Measurements from ENCODE around the gene TANC1. TPM values are rescaled to one million over a fixed set of nuclear protein-coding genes. Genes with fewer than 3 reads are reported as not detected.

Gene TANC1
- total RNA-seq, 2 experiments from 2014 or later = 0.70 to 0.92 TPM

GRCh38 chr2:159256159-159256558, 287.7 kb downstream of the TANC1 start:
- no peak overlapping the region for H3K4me3 Mint-ChIP-seq
- DNase-seq = no peak
- peaks cover 7% of the 10 kb centered on the region for H3K36me3 Mint-ChIP-seq (ENCODE audit: low read depth)
- no peaks in the 10 kb centered on the region for H3K27me3 Mint-ChIP-seq
- POLR2A ChIA-PET = no interaction called here
- CTCF ChIA-PET = no interaction called here
- H3K4me1 Mint-ChIP-seq (ENCODE audit: low read depth) = no peaks in the 10 kb centered on the region
- intact Hi-C loops (cut with micrococcal nuclease) = no loop called here
- TF ChIP-seq CTCF (IDR thresholded peaks at IDR 0.05) = no peak
- no peak overlapping the region for H3K27ac Mint-ChIP-seq
- H3K9me3 Mint-ChIP-seq = no peaks in the 10 kb centered on the region
- no peak for ATAC-seq

GRCh38 chr2:159262226-159262625, 293.8 kb downstream of the TANC1 start:
- Mint-ChIP-seq H3K4me1 (ENCODE audit: low read depth) (no peaks in the 10 kb centered on the region), H3K4me3 (no peak overlapping the region), H3K36me3 (ENCODE audit: low read depth) (peaks cover 13% of the 10 kb centered on the region), H3K27ac (no peak overlapping the region), H3K9me3 (no peaks in the 10 kb centered on the region), H3K27me3 (no peaks in the 10 kb centered on the region)
- intact Hi-C loops (cut with micrococcal nuclease) = no loop called here
- POLR2A ChIA-PET = no interaction called here
- no peak for ATAC-seq
- no peak for DNase-seq
- CTCF ChIA-PET = no interaction called here
- TF ChIP-seq CTCF (IDR thresholded peaks at IDR 0.05) = no peak

GRCh38 chr2:159262904-159263303, 294.5 kb downstream of the TANC1 start:
- intact Hi-C loops (cut with micrococcal nuclease) = no loop called here
- H3K36me3 Mint-ChIP-seq (ENCODE audit: low read depth) = peaks cover 15% of the 10 kb centered on the region
- H3K4me3 Mint-ChIP-seq = no peak overlapping the region

GRCh38 chr2:159265171-159265576, 296.7 kb downstream of the TANC1 start:
- no peak for ATAC-seq
- H3K27ac Mint-ChIP-seq = no peak overlapping the region
- intact Hi-C loops (cut with micrococcal nuclease) = no loop called here
- no peaks in the 10 kb centered on the region for H3K27me3 Mint-ChIP-seq
- no peaks in the 10 kb centered on the region for H3K4me1 Mint-ChIP-seq (ENCODE audit: low read depth)
- DNase-seq = no peak
- POLR2A ChIA-PET = no interaction called here
- no peak for TF ChIP-seq CTCF (IDR thresholded peaks at IDR 0.05)
- H3K36me3 Mint-ChIP-seq (ENCODE audit: low read depth) = peaks cover 15% of the 10 kb centered on the region
- CTCF ChIA-PET = interaction anchor here (0.6 kb wide), 1 partner anchor 19 kb away, joined by 3 read pairs; no protein-coding TSS in a partner anchor
- no peaks in the 10 kb centered on the region for H3K9me3 Mint-ChIP-seq
- no peak overlapping the region for H3K4me3 Mint-ChIP-seq

More at GRCh38 chr2:159262904-159263303, 294.5 kb downstream of the TANC1 start:
- no peaks in the 10 kb centered on the region for H3K9me3 Mint-ChIP-seq
- POLR2A ChIA-PET = no interaction called here
- no peaks in the 10 kb centered on the region for H3K27me3 Mint-ChIP-seq
- DNase-seq (no peak), ATAC-seq (no peak)
- H3K27ac Mint-ChIP-seq = no peak overlapping the region
- no peak for TF ChIP-seq CTCF (IDR thresholded peaks at IDR 0.05)
- CTCF ChIA-PET = no interaction called here
- H3K4me1 Mint-ChIP-seq (ENCODE audit: low read depth) = no peaks in the 10 kb centered on the region

- ChIA-PET CTCF (interaction anchor here (1.2 kb wide), 1 partner anchor 13 kb away, joined by 3 read pairs; no protein-coding TSS in a partner anchor), POLR2A (interaction anchor here (0.7 kb wide), 1 partner anchor 201 kb away, joined by 3 read pairs; no protein-coding TSS in a partner anchor)
- Mint-ChIP-seq H3K27ac (no peak overlapping the region), H3K27me3 (no peaks in the 10 kb centered on the region), H3K36me3 (ENCODE audit: low read depth) (peaks cover 27% of the 10 kb centered on the region), H3K4me1 (ENCODE audit: low read depth) (no peaks in the 10 kb centered on the region), H3K4me3 (no peak overlapping the region), H3K9me3 (no peaks in the 10 kb centered on the region)
- no peak for ATAC-seq
- TF ChIP-seq CTCF (IDR thresholded peaks at IDR 0.05) = no peak
- intact Hi-C loops (cut with micrococcal nuclease) = no loop called here
- DNase-seq = no peak
These were observed 298.1 kb downstream of the TANC1 start for GRCh38 chr2:159266554-159266953.
